ENCODE measurements around the gene NOL12. TPM values are rescaled to one million over a fixed set of nuclear protein-coding genes. Genes with fewer than 3 reads are reported as not detected.
"Not testable (repeated sequence)": the region's sequence is repeated elsewhere in the genome, so short reads cannot be mapped to it uniquely, and the experiment has no call there.

Gene NOL12
- total RNA-seq, 1 donor from 2014 or later, result 54.9 TPM

GRCh38 chr22:37708580-37709444, 22.7 kb downstream of the NOL12 start:
- intact Hi-C loops (cut with micrococcal nuclease), result no loop called here

GRCh38 chr22:37709445-37709765, 23.3 kb downstream of the NOL12 start:
- intact Hi-C loops (cut with micrococcal nuclease), result no loop called here

DNA sequence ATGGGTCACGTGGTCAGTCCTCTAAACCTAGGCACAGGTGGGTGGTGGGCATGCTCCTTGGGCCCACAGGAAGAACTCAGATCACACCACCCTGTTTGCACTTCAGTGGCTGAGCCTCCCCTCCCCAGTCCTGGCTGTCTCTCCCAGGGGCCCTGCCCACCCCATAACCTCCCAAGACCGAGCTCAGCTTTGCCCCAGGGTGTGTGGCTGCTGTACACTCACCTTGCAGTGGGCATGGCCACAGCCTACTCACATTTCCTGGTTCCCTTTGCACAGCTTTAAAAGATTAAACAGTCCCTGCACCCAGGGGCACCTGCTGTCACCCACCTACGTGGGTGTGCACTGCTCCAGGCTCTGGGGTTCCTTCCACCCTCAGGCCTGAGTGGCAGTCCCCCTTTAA, 24.5 kb downstream of the NOL12 start:
- intact Hi-C loops (cut with micrococcal nuclease), result no loop called here

DNA sequence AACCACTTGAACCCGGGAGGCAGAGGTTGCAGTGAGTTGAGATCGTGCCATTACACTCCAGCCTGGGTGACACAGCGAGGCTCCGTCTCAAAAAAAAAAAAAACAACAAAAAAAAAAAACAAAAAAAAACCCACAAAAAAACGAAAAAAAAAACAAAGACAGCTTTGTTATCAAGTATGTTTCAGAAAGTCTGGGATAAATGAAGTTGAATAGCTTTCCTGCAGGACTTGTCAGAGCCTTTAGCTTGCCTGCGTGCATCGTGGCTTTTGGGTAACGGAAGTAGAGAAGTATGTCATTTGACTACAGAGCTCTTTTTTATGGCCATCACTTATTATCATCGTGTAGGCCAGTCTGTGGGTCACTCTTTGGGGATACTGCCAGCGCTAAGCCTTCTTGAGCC, 25.3 kb downstream of the NOL12 start:
- intact Hi-C loops (cut with micrococcal nuclease), result no loop called here

GRCh38 chr22:37713761-37714160, 27.6 kb downstream of the NOL12 start:
- intact Hi-C loops (cut with micrococcal nuclease), result no loop called here

DNA sequence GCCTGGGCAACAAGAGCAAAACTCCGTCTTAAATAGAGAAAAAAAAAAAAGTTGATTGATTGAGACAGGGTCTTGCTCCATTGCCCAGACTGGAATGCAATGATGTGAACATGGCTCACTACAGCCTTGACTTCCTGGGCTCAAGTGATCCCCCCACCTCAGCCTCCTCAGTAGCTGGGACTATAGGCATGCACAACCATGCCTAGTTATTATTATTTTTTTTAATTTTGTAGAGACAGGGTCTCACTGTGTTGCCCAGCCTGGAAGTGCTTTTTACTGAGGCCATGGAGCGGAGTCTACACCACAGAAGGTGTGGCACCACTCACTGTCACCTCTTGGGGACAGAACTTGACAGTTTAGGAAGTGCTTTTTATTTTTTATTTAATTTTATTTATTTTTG, 28.5 kb downstream of the NOL12 start:
- intact Hi-C loops (cut with micrococcal nuclease), result no loop called here

DNA sequence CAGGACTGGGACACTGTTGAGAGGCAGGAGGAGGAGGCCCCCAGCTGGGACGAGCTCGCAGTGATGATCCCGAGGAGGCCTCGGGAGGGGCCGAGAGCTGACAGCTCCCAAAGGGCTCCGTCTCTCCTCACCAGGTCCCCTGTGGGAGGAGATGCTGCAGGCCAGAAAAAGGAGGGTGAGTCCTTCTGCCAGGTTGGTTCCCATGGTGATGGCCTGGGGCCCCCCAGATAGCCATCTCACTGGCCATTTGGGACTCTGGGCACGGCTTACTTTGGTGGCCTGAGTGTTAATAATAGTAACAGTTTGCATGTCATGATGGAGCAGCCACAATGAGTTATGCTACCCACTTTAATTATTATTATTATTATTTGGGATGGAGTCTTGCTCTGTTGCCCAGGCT, 29.6 kb downstream of the NOL12 start:
- intact Hi-C loops (cut with micrococcal nuclease), result no loop called here

DNA sequence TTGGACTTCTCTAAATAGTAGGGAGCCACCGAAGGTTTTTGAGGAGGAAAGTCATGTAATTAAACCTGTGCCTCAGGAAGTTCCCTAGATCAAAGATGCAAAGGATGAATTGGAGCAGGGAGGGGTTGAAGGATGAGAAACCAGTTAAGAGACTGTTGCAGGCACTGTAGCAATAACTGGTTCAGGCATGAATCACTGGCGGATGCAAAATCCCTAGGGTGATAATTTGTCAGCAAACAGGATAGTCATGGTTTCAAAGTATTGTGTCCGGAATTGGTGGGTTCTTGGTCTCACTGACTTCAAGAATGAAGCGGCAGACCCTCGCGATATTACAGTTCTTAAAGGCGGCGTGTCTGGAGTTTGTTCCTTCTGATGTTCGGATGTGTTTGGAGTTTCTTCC, 30.6 kb downstream of the NOL12 start:
- intact Hi-C loops (cut with micrococcal nuclease), result no loop called here

DNA sequence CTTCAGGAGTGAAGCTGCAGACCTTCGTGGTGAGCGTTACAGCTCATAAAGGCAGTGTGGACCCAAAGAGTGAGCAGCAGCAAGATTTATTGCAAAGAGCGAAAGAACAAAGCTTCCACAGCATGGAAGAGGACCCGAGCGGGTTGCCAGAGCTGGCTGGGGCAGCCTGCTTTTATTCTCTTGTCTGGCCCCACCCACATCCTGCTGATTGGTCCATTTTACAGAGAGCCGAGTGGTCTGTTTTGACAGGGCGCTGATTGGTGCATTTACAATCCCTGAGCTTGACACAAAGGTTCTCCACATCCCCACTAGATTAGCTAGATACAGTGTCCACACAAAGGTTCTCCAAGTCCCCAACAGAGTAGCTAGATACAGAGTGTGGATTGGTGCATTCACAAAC, 31.1 kb downstream of the NOL12 start:
- intact Hi-C loops (cut with micrococcal nuclease), result not testable (repeated sequence)

DNA sequence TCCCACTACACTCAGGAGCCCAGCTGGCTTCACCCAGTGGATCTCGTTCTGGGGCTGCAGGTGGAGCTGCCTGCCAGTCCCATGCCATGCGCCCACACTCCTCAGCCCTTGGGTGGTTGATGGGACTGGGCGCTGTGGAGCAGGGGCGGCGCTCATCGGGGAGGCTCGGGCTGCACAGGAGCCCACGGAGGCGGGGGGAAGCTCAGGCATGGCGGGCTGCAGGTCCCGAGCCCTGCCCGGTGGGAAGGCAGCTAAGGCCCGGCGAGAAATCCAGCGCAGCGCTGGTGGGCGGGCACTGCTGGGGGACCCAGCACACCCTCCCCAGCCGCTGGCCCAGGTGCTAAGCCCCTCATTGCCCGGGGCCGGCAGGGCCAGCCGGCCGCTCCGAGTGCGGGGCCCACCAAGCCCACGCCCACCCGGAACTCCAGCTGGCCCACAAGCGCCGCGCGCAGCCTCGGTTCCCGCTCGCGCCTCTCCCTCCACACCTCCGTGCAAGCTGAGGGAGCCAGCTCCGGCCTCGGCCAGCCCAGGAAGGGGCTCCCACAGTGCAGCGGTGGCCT, 31.7 kb downstream of the NOL12 start:
- intact Hi-C loops (cut with micrococcal nuclease), result not testable (repeated sequence)

DNA sequence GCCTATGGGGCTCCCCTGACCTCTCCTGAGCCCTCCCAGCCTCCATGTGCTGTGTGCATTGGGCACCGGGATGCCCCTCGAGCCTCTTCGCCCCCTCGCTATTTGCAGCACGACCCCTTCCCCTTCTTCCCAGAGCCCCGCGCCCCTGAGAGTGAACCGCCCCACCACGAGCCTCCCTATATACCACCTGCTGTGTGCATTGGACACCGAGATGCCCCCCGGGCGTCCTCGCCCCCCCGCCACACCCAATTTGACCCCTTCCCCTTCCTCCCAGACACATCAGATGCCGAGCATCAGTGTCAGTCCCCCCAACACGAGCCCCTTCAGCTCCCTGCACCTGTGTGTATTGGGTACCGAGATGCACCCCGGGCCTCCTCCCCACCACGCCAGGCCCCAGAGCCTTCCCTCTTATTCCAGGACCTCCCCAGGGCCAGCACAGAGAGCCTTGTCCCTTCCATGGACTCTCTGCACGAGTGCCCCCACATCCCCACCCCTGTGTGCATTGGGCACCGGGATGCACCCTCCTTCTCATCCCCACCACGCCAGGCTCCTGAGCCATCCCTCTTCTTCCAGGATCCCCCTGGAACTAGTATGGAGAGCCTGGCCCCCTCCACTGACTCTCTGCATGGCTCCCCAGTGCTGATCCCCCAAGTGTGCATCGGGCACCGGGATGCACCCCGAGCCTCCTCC, 39.6 kb downstream of the NOL12 start:
- intact Hi-C loops (cut with micrococcal nuclease), result loop anchor here (2.0 kb wide), 1 partner anchor 19 kb away; no protein-coding TSS in a partner anchor

- intact Hi-C loops (cut with micrococcal nuclease), result loop anchor here (2.0 kb wide), 1 partner anchor 18 kb away; no protein-coding TSS in a partner anchor
Observed at GRCh38 chr22:37726241-37726887, 40.2 kb downstream of the NOL12 start.

DNA sequence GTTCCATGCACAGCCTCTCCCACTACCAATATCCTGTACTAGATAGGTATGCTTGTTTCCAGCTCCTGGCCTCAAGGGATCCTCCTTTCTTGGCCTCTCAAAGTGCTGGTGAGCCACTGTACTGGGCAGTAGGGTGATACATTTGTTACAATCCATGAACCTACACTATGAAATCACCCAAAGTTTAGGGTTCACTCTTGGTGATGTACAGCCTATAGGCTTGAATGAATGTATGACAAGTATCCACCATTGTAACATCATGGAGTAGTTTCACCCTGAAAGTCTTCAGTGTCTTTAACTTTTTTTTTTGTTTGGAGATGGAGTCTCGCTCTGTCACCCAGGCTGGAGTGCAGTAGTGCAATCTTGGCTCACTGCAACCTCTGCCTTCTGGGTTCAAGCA, 42.5 kb downstream of the NOL12 start:
- intact Hi-C loops (cut with micrococcal nuclease), result no loop called here

- intact Hi-C loops (cut with micrococcal nuclease), result no loop called here
Observed at GRCh38 chr22:37731804-37732471, 45.8 kb downstream of the NOL12 start.

- intact Hi-C loops (cut with micrococcal nuclease), result no loop called here
Observed at GRCh38 chr22:37732699-37733607, 46.8 kb downstream of the NOL12 start.

- intact Hi-C loops (cut with micrococcal nuclease), result no loop called here
Observed at GRCh38 chr22:37733625-37734401, 47.7 kb downstream of the NOL12 start.

DNA sequence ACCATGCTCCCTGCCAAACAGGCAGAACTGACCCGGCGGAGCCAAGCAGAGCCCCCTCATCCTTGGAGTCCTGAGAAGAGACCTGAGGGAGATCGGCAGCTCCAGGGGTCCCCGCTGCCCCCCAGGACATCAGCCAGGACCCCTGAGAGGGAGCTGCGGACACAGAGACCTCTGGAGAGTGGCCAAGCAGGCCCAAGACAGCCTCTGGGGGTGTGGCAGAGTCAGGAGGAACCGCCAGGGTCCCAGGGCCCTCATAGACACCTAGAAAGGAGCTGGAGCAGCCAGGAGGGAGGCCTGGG, 48.2 kb downstream of the NOL12 start:
- intact Hi-C loops (cut with micrococcal nuclease), result no loop called here

GRCh38 chr22:37734964-37735451, 48.9 kb downstream of the NOL12 start:
- intact Hi-C loops (cut with micrococcal nuclease), result no loop called here

DNA sequence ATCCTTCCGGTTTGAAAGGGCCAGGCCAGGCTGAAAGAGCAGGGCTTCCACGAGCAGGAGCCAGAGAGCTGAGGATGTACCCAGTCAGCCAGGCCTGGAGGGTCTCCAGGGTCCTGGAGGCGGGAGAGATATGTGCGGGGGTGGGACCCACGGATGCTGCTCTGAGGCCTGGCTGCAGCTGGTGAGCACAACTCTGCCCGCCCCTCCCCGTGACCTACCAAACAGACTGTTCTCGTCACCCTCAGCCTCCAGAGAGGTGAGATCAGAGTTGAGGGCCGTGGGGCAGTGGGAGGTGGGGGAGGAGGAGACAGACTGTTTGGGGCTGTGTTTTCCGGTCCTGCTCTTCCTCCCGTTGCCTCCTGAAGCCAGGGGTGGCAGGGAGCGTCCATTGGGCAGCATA, 52.9 kb downstream of the NOL12 start:
- intact Hi-C loops (cut with micrococcal nuclease), result no loop called here

Measured in T-helper 2 cell treated with Interferon-gamma antibody and Interleukin-4, amounts not matched to agents 100 ng/mL and 5 ng/mL, for 36 hours (primary cell).